ENCODE data around the gene TUBGCP3.

DNA sequence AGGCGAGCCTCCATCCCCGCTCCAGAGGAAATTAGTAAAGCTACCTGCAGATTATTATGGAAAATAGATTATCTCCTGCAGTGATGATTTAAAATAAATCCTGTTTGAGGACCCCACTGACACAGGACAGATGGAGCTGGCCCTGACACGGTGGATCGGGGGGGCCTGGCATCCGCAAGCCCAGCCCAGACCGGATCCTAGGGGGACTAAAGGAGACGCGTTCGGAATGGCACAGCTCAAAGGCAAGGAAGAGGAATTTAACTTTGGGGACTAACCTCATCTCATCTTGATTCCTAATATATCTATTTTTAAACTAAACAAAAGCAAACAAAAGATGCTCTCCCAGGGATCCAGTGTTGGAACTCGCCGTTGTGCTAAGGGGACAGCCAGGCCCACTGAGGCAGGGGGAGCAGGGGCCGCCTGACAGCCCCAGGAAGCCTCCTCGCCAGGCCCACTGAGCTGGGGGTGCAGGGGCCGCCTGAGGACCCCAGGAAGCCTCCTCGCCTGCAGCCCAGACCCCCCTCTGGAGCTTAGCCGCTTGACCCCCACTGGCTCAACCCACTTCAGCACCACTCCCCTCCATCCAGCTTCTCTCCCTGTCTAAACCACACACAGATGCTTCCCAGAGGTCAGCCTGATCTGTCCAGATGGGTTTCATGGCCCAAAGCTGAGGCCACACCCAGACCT lies 133.2 kb downstream of the TUBGCP3 start:
- TF ChIP-seq, protein P1, sequence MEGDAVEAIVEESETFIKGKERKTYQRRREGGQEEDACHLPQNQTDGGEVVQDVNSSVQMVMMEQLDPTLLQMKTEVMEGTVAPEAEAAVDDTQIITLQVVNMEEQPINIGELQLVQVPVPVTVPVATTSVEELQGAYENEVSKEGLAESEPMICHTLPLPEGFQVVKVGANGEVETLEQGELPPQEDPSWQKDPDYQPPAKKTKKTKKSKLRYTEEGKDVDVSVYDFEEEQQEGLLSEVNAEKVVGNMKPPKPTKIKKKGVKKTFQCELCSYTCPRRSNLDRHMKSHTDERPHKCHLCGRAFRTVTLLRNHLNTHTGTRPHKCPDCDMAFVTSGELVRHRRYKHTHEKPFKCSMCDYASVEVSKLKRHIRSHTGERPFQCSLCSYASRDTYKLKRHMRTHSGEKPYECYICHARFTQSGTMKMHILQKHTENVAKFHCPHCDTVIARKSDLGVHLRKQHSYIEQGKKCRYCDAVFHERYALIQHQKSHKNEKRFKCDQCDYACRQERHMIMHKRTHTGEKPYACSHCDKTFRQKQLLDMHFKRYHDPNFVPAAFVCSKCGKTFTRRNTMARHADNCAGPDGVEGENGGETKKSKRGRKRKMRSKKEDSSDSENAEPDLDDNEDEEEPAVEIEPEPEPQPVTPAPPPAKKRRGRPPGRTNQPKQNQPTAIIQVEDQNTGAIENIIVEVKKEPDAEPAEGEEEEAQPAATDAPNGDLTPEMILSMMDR (conservative IDR thresholded peaks at IDR 0.05; ENCODE audit: low read depth in 2 of 2) = no peak
- TF ChIP-seq POLR2AphosphoS5 (IDR thresholded peaks at IDR 0.05; ENCODE audit: low read depth) (no peak), EZH2 (IDR thresholded peaks at IDR 0.05; ENCODE audit: low read depth, unreplicated experiment) (no peak), JUNB (IDR thresholded peaks at IDR 0.05; ENCODE audit: unreplicated experiment) (no peak), EZH2phosphoT487 (IDR thresholded peaks at IDR 0.05; ENCODE audit: unreplicated experiment) (no peak), STAT1 (IDR thresholded peaks at IDR 0.05; ENCODE audit: unreplicated experiment) (no peak), CREB1 (CRISPR knock-in tag; IDR thresholded peaks at IDR 0.05; ENCODE audit: low read depth) (no peak)
- TF ChIP-seq, protein P2, sequence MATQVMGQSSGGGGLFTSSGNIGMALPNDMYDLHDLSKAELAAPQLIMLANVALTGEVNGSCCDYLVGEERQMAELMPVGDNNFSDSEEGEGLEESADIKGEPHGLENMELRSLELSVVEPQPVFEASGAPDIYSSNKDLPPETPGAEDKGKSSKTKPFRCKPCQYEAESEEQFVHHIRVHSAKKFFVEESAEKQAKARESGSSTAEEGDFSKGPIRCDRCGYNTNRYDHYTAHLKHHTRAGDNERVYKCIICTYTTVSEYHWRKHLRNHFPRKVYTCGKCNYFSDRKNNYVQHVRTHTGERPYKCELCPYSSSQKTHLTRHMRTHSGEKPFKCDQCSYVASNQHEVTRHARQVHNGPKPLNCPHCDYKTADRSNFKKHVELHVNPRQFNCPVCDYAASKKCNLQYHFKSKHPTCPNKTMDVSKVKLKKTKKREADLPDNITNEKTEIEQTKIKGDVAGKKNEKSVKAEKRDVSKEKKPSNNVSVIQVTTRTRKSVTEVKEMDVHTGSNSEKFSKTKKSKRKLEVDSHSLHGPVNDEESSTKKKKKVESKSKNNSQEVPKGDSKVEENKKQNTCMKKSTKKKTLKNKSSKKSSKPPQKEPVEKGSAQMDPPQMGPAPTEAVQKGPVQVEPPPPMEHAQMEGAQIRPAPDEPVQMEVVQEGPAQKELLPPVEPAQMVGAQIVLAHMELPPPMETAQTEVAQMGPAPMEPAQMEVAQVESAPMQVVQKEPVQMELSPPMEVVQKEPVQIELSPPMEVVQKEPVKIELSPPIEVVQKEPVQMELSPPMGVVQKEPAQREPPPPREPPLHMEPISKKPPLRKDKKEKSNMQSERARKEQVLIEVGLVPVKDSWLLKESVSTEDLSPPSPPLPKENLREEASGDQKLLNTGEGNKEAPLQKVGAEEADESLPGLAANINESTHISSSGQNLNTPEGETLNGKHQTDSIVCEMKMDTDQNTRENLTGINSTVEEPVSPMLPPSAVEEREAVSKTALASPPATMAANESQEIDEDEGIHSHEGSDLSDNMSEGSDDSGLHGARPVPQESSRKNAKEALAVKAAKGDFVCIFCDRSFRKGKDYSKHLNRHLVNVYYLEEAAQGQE (IDR thresholded peaks at IDR 0.05; ENCODE audit: unreplicated experiment) = no peak
- TF ChIP-seq, protein P3, sequence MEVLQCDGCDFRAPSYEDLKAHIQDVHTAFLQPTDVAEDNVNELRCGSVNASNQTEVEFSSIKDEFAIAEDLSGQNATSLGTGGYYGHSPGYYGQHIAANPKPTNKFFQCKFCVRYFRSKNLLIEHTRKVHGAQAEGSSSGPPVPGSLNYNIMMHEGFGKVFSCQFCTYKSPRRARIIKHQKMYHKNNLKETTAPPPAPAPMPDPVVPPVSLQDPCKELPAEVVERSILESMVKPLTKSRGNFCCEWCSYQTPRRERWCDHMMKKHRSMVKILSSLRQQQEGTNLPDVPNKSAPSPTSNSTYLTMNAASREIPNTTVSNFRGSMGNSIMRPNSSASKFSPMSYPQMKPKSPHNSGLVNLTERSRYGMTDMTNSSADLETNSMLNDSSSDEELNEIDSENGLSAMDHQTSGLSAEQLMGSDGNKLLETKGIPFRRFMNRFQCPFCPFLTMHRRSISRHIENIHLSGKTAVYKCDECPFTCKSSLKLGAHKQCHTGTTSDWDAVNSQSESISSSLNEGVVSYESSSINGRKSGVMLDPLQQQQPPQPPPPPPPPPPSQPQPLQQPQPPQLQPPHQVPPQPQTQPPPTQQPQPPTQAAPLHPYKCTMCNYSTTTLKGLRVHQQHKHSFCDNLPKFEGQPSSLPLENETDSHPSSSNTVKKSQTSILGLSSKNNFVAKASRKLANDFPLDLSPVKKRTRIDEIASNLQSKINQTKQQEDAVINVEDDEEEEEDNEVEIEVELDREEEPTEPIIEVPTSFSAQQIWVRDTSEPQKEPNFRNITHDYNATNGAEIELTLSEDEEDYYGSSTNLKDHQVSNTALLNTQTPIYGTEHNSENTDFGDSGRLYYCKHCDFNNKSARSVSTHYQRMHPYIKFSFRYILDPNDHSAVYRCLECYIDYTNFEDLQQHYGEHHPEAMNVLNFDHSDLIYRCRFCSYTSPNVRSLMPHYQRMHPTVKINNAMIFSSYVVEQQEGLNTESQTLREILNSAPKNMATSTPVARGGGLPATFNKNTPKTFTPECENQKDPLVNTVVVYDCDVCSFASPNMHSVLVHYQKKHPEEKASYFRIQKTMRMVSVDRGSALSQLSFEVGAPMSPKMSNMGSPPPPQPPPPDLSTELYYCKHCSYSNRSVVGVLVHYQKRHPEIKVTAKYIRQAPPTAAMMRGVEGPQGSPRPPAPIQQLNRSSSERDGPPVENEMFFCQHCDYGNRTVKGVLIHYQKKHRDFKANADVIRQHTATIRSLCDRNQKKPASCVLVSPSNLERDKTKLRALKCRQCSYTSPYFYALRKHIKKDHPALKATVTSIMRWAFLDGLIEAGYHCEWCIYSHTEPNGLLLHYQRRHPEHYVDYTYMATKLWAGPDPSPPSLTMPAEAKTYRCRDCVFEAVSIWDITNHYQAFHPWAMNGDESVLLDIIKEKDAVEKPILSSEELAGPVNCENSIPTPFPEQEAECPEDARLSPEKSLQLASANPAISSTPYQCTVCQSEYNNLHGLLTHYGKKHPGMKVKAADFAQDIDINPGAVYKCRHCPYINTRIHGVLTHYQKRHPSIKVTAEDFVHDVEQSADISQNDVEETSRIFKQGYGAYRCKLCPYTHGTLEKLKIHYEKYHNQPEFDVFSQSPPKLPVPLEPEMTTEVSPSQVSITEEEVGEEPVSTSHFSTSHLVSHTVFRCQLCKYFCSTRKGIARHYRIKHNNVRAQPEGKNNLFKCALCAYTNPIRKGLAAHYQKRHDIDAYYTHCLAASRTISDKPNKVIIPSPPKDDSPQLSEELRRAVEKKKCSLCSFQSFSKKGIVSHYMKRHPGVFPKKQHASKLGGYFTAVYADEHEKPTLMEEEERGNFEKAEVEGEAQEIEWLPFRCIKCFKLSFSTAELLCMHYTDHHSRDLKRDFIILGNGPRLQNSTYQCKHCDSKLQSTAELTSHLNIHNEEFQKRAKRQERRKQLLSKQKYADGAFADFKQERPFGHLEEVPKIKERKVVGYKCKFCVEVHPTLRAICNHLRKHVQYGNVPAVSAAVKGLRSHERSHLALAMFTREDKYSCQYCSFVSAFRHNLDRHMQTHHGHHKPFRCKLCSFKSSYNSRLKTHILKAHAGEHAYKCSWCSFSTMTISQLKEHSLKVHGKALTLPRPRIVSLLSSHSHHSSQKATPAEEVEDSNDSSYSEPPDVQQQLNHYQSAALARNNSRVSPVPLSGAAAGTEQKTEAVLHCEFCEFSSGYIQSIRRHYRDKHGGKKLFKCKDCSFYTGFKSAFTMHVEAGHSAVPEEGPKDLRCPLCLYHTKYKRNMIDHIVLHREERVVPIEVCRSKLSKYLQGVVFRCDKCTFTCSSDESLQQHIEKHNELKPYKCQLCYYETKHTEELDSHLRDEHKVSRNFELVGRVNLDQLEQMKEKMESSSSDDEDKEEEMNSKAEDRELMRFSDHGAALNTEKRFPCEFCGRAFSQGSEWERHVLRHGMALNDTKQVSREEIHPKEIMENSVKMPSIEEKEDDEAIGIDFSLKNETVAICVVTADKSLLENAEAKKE (CRISPR knock-in tag; IDR thresholded peaks at IDR 0.05) = no peak
- TF ChIP-seq, protein P4, sequence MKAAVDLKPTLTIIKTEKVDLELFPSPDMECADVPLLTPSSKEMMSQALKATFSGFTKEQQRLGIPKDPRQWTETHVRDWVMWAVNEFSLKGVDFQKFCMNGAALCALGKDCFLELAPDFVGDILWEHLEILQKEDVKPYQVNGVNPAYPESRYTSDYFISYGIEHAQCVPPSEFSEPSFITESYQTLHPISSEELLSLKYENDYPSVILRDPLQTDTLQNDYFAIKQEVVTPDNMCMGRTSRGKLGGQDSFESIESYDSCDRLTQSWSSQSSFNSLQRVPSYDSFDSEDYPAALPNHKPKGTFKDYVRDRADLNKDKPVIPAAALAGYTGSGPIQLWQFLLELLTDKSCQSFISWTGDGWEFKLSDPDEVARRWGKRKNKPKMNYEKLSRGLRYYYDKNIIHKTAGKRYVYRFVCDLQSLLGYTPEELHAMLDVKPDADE (IDR thresholded peaks at IDR 0.05) = no peak
